Measurements from ENCODE around the gene VTCN1.

VTCN1 gene

DNA sequence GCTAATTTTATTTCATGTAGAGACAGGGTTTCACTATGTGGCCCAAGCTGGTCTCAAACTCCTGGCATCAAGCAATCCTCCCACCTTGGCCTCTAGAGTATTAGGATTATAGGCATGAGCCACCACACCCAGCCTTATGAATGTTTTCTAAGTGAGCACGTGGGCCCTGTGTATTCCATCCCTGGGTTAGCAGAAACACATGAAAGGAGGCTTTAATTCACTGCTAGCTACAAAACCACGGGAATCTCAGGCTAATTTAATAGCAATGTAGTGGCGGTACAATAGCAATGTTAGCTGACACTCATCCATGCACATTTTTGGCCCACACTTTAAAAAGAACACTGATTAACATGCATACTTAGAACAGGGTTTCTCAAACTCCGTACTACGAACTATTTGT lies 32.0 kb downstream of the VTCN1 start:
- no peaks in the 10 kb centered on the region for H3F3A ChIP-seq (ENCODE audit: control insufficient read depth, insufficient read depth)
- no peaks in the 10 kb centered on the region for H3K36me3 ChIP-seq (ENCODE audit: control insufficient read depth, low read length)
- no peaks in the 10 kb centered on the region for H3K4me1 ChIP-seq (ENCODE audit: control insufficient read depth, low read length)
- H3K27ac ChIP-seq (ENCODE audit: low read depth, low read length): no peak overlapping the region
- no peaks in the 10 kb centered on the region for H4K20me1 ChIP-seq (ENCODE audit: control insufficient read depth, insufficient read depth, low read depth, low read length)
- no peaks in the 10 kb centered on the region for H3K9me3 ChIP-seq (ENCODE audit: control insufficient read depth, insufficient read depth, low read length)
- no peak overlapping the region for H3K4me2 ChIP-seq (ENCODE audit: low read length)
- H3K27me3 ChIP-seq (ENCODE audit: control insufficient read depth, low read length): no peaks in the 10 kb centered on the region
- no peaks in the 10 kb centered on the region for H3K79me2 ChIP-seq (ENCODE audit: control insufficient read depth, low read length)
- no peak overlapping the region for H3K4me3 ChIP-seq (ENCODE audit: low read length)
- TF ChIP-seq, protein P1, sequence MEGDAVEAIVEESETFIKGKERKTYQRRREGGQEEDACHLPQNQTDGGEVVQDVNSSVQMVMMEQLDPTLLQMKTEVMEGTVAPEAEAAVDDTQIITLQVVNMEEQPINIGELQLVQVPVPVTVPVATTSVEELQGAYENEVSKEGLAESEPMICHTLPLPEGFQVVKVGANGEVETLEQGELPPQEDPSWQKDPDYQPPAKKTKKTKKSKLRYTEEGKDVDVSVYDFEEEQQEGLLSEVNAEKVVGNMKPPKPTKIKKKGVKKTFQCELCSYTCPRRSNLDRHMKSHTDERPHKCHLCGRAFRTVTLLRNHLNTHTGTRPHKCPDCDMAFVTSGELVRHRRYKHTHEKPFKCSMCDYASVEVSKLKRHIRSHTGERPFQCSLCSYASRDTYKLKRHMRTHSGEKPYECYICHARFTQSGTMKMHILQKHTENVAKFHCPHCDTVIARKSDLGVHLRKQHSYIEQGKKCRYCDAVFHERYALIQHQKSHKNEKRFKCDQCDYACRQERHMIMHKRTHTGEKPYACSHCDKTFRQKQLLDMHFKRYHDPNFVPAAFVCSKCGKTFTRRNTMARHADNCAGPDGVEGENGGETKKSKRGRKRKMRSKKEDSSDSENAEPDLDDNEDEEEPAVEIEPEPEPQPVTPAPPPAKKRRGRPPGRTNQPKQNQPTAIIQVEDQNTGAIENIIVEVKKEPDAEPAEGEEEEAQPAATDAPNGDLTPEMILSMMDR (IDR thresholded peaks at IDR 0.05; ENCODE audit: low read depth, low read length, poor library complexity, severe bottlenecking): no peak
- TF ChIP-seq EZH2phosphoT487 (IDR thresholded peaks at IDR 0.05; ENCODE audit: borderline replicate concordance, low read length): no peak
- H3K9me2 ChIP-seq (replicated peaks; ENCODE audit: control insufficient read depth, low read length): no peaks in the 10 kb centered on the region

DNA sequence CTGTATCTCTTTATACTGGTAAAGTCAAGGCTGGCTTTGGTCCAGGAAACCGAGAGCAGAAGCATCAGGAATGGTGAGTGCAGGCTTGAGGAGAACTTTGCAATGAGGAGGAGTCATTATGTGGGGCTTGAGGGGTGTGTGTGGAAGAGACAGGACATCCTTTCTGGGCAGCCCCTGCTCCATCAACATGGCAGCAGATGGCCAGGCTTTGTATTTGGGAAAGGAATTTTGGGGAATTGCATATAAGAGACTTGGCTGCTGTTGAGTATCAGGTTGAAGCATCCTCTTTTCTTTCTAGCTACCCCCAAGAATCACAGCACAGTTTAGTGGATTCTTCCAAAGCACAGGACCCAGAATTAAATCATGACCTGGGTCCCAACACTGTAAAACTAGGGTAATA lies 33.4 kb downstream of the VTCN1 start:
- Histone ChIP-seq H3K4me2 (ENCODE audit: low read length) (no peak overlapping the region), H3K9me3 (ENCODE audit: control insufficient read depth, insufficient read depth, low read length) (no peaks in the 10 kb centered on the region), H3K27me3 (ENCODE audit: control insufficient read depth, low read length) (no peaks in the 10 kb centered on the region), H3K4me3 (ENCODE audit: low read length) (no peak overlapping the region), H3K36me3 (ENCODE audit: control insufficient read depth, low read length) (no peaks in the 10 kb centered on the region), H3F3A (ENCODE audit: control insufficient read depth, insufficient read depth) (no peaks in the 10 kb centered on the region), H3K4me1 (ENCODE audit: control insufficient read depth, low read length) (no peaks in the 10 kb centered on the region), H3K9me2 (replicated peaks; ENCODE audit: control insufficient read depth, low read length) (no peaks in the 10 kb centered on the region), H4K20me1 (ENCODE audit: control insufficient read depth, insufficient read depth, low read depth, low read length) (no peaks in the 10 kb centered on the region), H3K79me2 (ENCODE audit: control insufficient read depth, low read length) (no peaks in the 10 kb centered on the region), H3K27ac (ENCODE audit: low read depth, low read length) (no peak overlapping the region)
- no peak for TF ChIP-seq EZH2phosphoT487 (IDR thresholded peaks at IDR 0.05; ENCODE audit: borderline replicate concordance, low read length)
- TF ChIP-seq, protein P1 (IDR thresholded peaks at IDR 0.05; ENCODE audit: low read depth, low read length, poor library complexity, severe bottlenecking): no peak

DNA sequence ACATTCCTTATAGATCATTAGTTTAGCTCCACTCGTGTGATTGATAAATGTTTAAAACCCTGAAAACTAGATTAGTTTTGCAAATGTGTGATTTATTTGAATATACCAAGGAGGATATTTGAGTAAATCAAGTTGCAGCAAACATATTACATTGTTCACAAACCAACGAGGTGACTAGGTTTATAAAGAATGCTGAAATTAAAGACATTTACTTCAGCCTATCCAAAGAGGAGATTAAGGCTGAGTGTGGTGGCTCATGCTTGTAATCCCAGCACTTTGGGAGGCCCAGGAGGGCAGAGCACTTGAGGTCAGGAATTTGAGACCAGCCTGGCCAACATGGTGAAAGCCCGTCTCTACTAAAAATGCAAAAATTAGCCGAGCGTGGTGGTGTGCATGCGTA lies 34.1 kb downstream of the VTCN1 start:
- Histone ChIP-seq H3K4me3 (ENCODE audit: low read length) (no peak overlapping the region), H3K27ac (ENCODE audit: low read depth, low read length) (no peak overlapping the region), H3K27me3 (ENCODE audit: control insufficient read depth, low read length) (no peaks in the 10 kb centered on the region), H3K9me3 (ENCODE audit: control insufficient read depth, insufficient read depth, low read length) (no peaks in the 10 kb centered on the region), H3K9me2 (replicated peaks; ENCODE audit: control insufficient read depth, low read length) (no peaks in the 10 kb centered on the region), H3K4me1 (ENCODE audit: control insufficient read depth, low read length) (no peaks in the 10 kb centered on the region), H3K36me3 (ENCODE audit: control insufficient read depth, low read length) (no peaks in the 10 kb centered on the region), H3K79me2 (ENCODE audit: control insufficient read depth, low read length) (no peaks in the 10 kb centered on the region), H3K4me2 (ENCODE audit: low read length) (no peak overlapping the region), H3F3A (ENCODE audit: control insufficient read depth, insufficient read depth) (no peaks in the 10 kb centered on the region), H4K20me1 (ENCODE audit: control insufficient read depth, insufficient read depth, low read depth, low read length) (no peaks in the 10 kb centered on the region)
- TF ChIP-seq, protein P1 (IDR thresholded peaks at IDR 0.05; ENCODE audit: low read depth, low read length, poor library complexity, severe bottlenecking): no peak
- no peak for TF ChIP-seq EZH2phosphoT487 (IDR thresholded peaks at IDR 0.05; ENCODE audit: borderline replicate concordance, low read length)

DNA sequence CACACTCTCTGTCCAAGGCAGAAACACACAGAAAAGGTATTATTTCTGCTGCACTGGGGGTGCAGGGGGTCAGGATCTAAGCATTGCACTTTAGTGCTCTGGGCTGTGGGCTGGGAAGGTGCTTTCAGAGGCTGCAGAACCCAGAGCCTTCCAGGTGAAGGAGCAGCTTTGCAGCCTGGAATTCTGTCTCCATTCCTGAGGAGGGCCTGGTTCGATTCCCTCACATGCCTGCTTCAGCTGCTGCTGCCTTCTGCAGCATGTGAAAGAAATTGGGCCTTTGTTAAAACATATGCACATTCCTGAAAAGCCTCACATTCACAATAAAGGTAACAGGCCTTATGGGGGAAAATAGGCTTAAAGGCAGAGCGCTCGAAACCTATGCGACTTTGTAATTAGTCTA lies 35.9 kb downstream of the VTCN1 start:
- no peak for TF ChIP-seq EZH2phosphoT487 (IDR thresholded peaks at IDR 0.05; ENCODE audit: borderline replicate concordance, low read length)
- TF ChIP-seq, protein P1 (IDR thresholded peaks at IDR 0.05; ENCODE audit: low read depth, low read length, poor library complexity, severe bottlenecking): no peak
- H3K27ac ChIP-seq (ENCODE audit: low read depth, low read length): no peak overlapping the region
- no peaks in the 10 kb centered on the region for H3K79me2 ChIP-seq (ENCODE audit: control insufficient read depth, low read length)
- no peaks in the 10 kb centered on the region for H3K9me2 ChIP-seq (replicated peaks; ENCODE audit: control insufficient read depth, low read length)
- H3K27me3 ChIP-seq (ENCODE audit: control insufficient read depth, low read length): no peaks in the 10 kb centered on the region
- no peaks in the 10 kb centered on the region for H3F3A ChIP-seq (ENCODE audit: control insufficient read depth, insufficient read depth)
- no peak overlapping the region for H3K4me2 ChIP-seq (ENCODE audit: low read length)
- no peak overlapping the region for H3K4me3 ChIP-seq (ENCODE audit: low read length)
- no peaks in the 10 kb centered on the region for H3K36me3 ChIP-seq (ENCODE audit: control insufficient read depth, low read length)
- no peaks in the 10 kb centered on the region for H4K20me1 ChIP-seq (ENCODE audit: control insufficient read depth, insufficient read depth, low read depth, low read length)
- H3K9me3 ChIP-seq (ENCODE audit: control insufficient read depth, insufficient read depth, low read length): no peaks in the 10 kb centered on the region
- no peaks in the 10 kb centered on the region for H3K4me1 ChIP-seq (ENCODE audit: control insufficient read depth, low read length)

Data from DOHH2 (cell line).